ENCODE data around the gene GADL1. TPM values are rescaled to one million over a fixed set of nuclear protein-coding genes. Genes with fewer than 3 reads are reported as not detected.
A peak's percentile ranks its signal among the peaks of the same experiment; 100 is the strongest.

Gene GADL1
- polyA plus RNA-seq, 3 donors: not detected

DNA sequence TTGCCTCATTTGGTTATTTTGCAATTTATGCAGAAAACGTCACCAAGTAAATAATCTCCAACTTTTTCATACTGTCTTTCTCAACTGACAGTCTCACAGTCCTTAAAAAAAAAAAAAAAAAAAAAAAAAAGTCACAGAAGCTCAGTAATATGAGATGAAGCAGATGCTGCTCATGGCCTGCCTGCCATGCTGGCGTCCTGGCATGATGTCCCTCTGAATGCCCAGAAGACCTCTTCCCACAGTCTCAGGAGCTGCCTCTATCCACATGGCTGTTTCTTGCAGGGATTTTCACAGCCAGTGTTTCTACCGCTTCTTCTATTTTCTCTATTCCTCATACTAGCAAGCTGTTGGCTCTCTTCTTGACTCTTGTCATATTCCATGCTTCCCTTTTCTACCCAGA lies 200.3 kb downstream of the GADL1 start:
- no peak overlapping the region for H3K4me3 Mint-ChIP-seq

DNA sequence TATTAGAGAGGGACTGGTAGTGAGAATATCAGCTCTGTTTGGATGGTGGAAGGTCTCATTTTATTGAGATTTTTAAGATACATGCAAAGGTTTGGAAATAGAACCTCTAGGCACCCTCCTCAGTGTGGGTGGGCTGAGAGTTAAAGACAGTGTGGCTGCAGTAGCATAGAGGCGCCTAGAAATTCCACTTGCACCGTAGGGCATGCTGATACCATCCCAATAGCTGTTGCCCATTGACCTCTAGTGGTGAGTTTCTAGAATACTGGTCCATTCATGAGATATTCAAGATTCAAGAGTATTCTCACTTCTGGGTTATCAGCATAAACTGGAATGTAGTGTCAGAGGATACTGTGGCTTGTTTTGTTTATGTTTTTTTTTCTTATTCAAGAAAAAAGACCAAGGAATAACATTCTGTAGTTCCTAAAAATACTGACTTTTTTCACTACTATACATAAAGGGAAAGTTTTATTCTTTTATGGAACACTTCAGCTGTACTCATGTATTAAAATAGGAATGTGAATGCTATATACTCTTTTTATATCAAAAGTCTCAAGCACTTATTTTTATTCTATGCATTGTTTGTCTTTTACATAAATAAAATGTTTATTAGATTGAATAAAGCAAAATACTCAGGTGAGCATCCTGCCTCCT lies 200.9 kb downstream of the GADL1 start:
- WGBS (ENCODE audit: insufficient coverage): 0% methylated on average over 1 of the region's 2 CpGs
- Histone ChIP-seq H3K4me1 (ENCODE audit: control insufficient read depth in 1 of 2, insufficient read depth in 2 of 2, low read length in 2 of 2) (no peaks in the 10 kb centered on the region), H3K27me3 (ENCODE audit: control insufficient read depth in 2 of 2, insufficient read depth in 2 of 2, low read length in 2 of 2) (no peaks in the 10 kb centered on the region), H3K36me3 (replicated peaks in 1 of 2; ENCODE audit: control insufficient read depth in 1 of 2, insufficient read depth in 2 of 2, low read length in 2 of 2) (peaks cover 75 to 99% of the 10 kb centered on the region in 2 donors), H3K9ac (ENCODE audit: insufficient read depth, low read length, poor library complexity, severe bottlenecking) (no peak overlapping the region), H3K9me3 (replicated peaks in 1 of 2; ENCODE audit: control insufficient read depth in 1 of 2, insufficient read depth in 1 of 2, low read length in 2 of 2) (no peaks in the 10 kb centered on the region), H4K20me1 (ENCODE audit: insufficient read depth, low read length) (peaks cover 91% of the 10 kb centered on the region), H2AFZ (ENCODE audit: insufficient read depth, low read depth, low read length, poor library complexity, severe bottlenecking) (no peak overlapping the region), H3K4me3 (replicated peaks in 1 of 3; ENCODE audit: low read depth in 2 of 3, low read length in 3 of 3) (no peak overlapping the region), H3K27ac (ENCODE audit: low read depth in 1 of 2, low read length in 2 of 2) (peak overlapping the region in 1 of 2 donors; percentile 5), H3K79me2 (ENCODE audit: insufficient read depth, low read length) (no peaks in the 10 kb centered on the region), H3K4me2 (replicated peaks; ENCODE audit: extremely low read depth, low read length, poor library complexity, severe bottlenecking) (no peak overlapping the region)
- intact Hi-C loops (cut with micrococcal nuclease): loop anchor here (10.0 kb wide), 1 partner anchor 679 kb away; no protein-coding TSS in a partner anchor
- TF ChIP-seq, protein P1, sequence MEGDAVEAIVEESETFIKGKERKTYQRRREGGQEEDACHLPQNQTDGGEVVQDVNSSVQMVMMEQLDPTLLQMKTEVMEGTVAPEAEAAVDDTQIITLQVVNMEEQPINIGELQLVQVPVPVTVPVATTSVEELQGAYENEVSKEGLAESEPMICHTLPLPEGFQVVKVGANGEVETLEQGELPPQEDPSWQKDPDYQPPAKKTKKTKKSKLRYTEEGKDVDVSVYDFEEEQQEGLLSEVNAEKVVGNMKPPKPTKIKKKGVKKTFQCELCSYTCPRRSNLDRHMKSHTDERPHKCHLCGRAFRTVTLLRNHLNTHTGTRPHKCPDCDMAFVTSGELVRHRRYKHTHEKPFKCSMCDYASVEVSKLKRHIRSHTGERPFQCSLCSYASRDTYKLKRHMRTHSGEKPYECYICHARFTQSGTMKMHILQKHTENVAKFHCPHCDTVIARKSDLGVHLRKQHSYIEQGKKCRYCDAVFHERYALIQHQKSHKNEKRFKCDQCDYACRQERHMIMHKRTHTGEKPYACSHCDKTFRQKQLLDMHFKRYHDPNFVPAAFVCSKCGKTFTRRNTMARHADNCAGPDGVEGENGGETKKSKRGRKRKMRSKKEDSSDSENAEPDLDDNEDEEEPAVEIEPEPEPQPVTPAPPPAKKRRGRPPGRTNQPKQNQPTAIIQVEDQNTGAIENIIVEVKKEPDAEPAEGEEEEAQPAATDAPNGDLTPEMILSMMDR (IDR thresholded peaks at IDR 0.05): peak; percentile 87
- no peak overlapping the region for H3K4me3 Mint-ChIP-seq
- H3K4me1 Mint-ChIP-seq: peaks cover 24% of the 10 kb centered on the region
- no peaks in the 10 kb centered on the region for H3K27me3 Mint-ChIP-seq (ENCODE audit: low read depth in 3 of 3)
- DNase-seq: peak; percentile 45 to 61 (median 51)
- H3K9me3 Mint-ChIP-seq: peaks cover 0 to 2% (median 0%) of the 10 kb centered on the region in 7 donors
- peak overlapping the region in 1 of 7 donors; percentile 7 for H3K27ac Mint-ChIP-seq
- H3K36me3 Mint-ChIP-seq: peaks cover 83 to 89% of the 10 kb centered on the region in 2 donors

More for the DNA sequence above, 200.3 kb downstream of the GADL1 start:
- Histone ChIP-seq H3K4me1 (ENCODE audit: control insufficient read depth in 1 of 2, insufficient read depth in 2 of 2, low read length in 2 of 2) (no peaks in the 10 kb centered on the region), H3K9me3 (replicated peaks in 1 of 2; ENCODE audit: control insufficient read depth in 1 of 2, insufficient read depth in 1 of 2, low read length in 2 of 2) (no peaks in the 10 kb centered on the region), H3K9ac (ENCODE audit: insufficient read depth, low read length, poor library complexity, severe bottlenecking) (no peak overlapping the region), H3K27ac (ENCODE audit: low read depth in 1 of 2, low read length in 2 of 2) (no peak overlapping the region), H3K4me3 (replicated peaks in 1 of 3; ENCODE audit: low read depth in 2 of 3, low read length in 3 of 3) (no peak overlapping the region), H3K79me2 (ENCODE audit: insufficient read depth, low read length) (no peaks in the 10 kb centered on the region), H3K4me2 (replicated peaks; ENCODE audit: extremely low read depth, low read length, poor library complexity, severe bottlenecking) (no peak overlapping the region), H4K20me1 (ENCODE audit: insufficient read depth, low read length) (peaks cover 89% of the 10 kb centered on the region), H2AFZ (ENCODE audit: insufficient read depth, low read depth, low read length, poor library complexity, severe bottlenecking) (no peak overlapping the region), H3K27me3 (ENCODE audit: control insufficient read depth in 2 of 2, insufficient read depth in 2 of 2, low read length in 2 of 2) (no peaks in the 10 kb centered on the region), H3K36me3 (replicated peaks in 1 of 2; ENCODE audit: control insufficient read depth in 1 of 2, insufficient read depth in 2 of 2, low read length in 2 of 2) (peaks cover 69 to 99% of the 10 kb centered on the region in 2 donors)
- TF ChIP-seq, protein P1 (IDR thresholded peaks at IDR 0.05): no peak
- H3K36me3 Mint-ChIP-seq: peaks cover 83 to 88% of the 10 kb centered on the region in 2 donors
- peaks cover 19% of the 10 kb centered on the region for H3K4me1 Mint-ChIP-seq
- intact Hi-C loops (cut with micrococcal nuclease): loop anchor here (10.0 kb wide), 1 partner anchor 679 kb away; no protein-coding TSS in a partner anchor
- no peaks in the 10 kb centered on the region for H3K9me3 Mint-ChIP-seq
- no peak for DNase-seq
- no peak overlapping the region for H3K27ac Mint-ChIP-seq
- no peaks in the 10 kb centered on the region for H3K27me3 Mint-ChIP-seq (ENCODE audit: low read depth in 3 of 3)
- 91% methylated on average over 1 of the region's 3 CpGs for WGBS (ENCODE audit: insufficient coverage)

All from CD14-positive monocyte (primary cell).